ENCODE data around the gene RAB11A. TPM values are rescaled to one million over a fixed set of nuclear protein-coding genes. Genes with fewer than 3 reads are reported as not detected.

Gene RAB11A
- total and polyA plus RNA-seq, 2 experiments from 2014 or later, result 248 to 306 TPM

DNA sequence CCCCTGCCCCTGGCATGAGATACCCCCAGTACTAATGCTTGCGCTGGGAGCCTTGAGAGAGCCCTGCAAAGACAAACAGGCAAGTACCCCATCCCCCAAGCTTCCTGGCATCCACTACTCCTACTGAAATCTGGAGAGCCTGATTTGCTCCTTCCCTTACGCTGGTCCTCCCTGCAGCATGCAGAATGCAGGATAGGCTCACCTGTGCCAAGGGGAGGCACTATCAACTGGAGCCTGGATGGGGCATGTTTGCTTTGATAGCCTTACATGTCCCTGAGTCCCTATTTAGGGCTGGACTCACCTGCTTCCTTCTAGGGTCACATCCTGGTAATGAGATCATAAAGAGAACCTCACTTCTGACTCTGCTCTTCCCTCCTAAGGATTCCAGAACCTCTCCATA is 42.9 kb downstream of the RAB11A start:
- TF ChIP-seq, protein P1, sequence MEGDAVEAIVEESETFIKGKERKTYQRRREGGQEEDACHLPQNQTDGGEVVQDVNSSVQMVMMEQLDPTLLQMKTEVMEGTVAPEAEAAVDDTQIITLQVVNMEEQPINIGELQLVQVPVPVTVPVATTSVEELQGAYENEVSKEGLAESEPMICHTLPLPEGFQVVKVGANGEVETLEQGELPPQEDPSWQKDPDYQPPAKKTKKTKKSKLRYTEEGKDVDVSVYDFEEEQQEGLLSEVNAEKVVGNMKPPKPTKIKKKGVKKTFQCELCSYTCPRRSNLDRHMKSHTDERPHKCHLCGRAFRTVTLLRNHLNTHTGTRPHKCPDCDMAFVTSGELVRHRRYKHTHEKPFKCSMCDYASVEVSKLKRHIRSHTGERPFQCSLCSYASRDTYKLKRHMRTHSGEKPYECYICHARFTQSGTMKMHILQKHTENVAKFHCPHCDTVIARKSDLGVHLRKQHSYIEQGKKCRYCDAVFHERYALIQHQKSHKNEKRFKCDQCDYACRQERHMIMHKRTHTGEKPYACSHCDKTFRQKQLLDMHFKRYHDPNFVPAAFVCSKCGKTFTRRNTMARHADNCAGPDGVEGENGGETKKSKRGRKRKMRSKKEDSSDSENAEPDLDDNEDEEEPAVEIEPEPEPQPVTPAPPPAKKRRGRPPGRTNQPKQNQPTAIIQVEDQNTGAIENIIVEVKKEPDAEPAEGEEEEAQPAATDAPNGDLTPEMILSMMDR (IDR thresholded peaks at IDR 0.05; ENCODE audit: poor library complexity), result no peak
- TF ChIP-seq EZH2 (IDR thresholded peaks at IDR 0.05; ENCODE audit: borderline replicate concordance), result no peak
- no peak for TF ChIP-seq EZH2phosphoT487 (IDR thresholded peaks at IDR 0.05; ENCODE audit: low read depth, severe bottlenecking, unreplicated experiment)
- H3K4me1 ChIP-seq (ENCODE audit: insufficient read depth), result no peaks in the 10 kb centered on the region
- no peak overlapping the region for H3K27ac ChIP-seq
- no peak overlapping the region for H2AFZ ChIP-seq
- no peaks in the 10 kb centered on the region for H3K36me3 ChIP-seq (replicated peaks; ENCODE audit: insufficient read depth, low read depth)
- no peaks in the 10 kb centered on the region for H4K20me1 ChIP-seq (ENCODE audit: insufficient read depth, poor library complexity, severe bottlenecking)
- H3K79me2 ChIP-seq, result no peaks in the 10 kb centered on the region
- no peaks in the 10 kb centered on the region for H3K9me2 ChIP-seq (replicated peaks; ENCODE audit: insufficient read depth)
- no peak overlapping the region for H3K4me2 ChIP-seq
- 100% methylated on average over 2 of the region's 2 CpGs for WGBS (ENCODE audit: low lambda C conversion rate, missing lambda C conversion rate)
- H3K27me3 ChIP-seq, result no peaks in the 10 kb centered on the region
- DNase-seq (ENCODE audit: low spot score), result no peak
- no peaks in the 10 kb centered on the region for H3K9me3 ChIP-seq (ENCODE audit: low read depth)
- H3K4me3 ChIP-seq, result no peak overlapping the region

DNA sequence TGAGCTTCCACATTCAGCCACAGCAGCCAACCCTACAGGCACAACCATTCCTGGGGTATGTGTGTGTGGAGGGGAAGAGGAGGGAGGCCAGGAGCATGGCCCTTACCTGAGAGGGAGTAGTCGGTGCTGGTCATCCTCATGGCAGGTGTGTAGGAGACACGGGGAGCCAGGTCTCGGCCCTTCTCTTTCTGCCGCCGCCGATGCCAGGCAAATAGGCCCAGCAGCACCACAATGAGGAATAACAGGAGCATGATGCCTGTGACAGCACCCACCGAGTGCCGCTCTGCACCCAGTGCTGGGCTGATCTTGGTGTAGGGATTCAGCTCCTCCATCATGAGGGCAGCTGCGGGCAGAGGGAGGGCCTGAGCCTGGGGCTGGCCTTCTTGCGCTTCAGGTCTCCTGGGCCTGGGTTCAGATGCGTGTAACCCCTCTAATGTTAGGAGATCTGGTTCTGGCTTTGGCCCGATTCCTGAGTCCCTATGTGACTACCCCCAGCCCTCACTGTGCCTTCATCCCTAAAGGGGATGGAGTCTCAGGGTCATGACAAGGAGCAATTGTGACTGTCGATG is 44.4 kb downstream of the RAB11A start:
- WGBS (ENCODE audit: low lambda C conversion rate, missing lambda C conversion rate), result 94% methylated on average over 13 of the region's 13 CpGs
- Histone ChIP-seq H3K9me2 (replicated peaks; ENCODE audit: insufficient read depth) (no peaks in the 10 kb centered on the region), H3K36me3 (replicated peaks; ENCODE audit: insufficient read depth, low read depth) (no peaks in the 10 kb centered on the region), H4K20me1 (ENCODE audit: insufficient read depth, poor library complexity, severe bottlenecking) (no peaks in the 10 kb centered on the region), H3K9me3 (ENCODE audit: low read depth) (no peaks in the 10 kb centered on the region), H3K4me1 (ENCODE audit: insufficient read depth) (no peaks in the 10 kb centered on the region), H3K4me3 (no peak overlapping the region), H2AFZ (no peak overlapping the region), H3K4me2 (no peak overlapping the region), H3K27ac (no peak overlapping the region), H3K27me3 (no peaks in the 10 kb centered on the region), H3K79me2 (no peaks in the 10 kb centered on the region)
- no peak for DNase-seq (ENCODE audit: low spot score)
- no peak for TF ChIP-seq EZH2phosphoT487 (IDR thresholded peaks at IDR 0.05; ENCODE audit: low read depth, severe bottlenecking, unreplicated experiment)
- TF ChIP-seq, protein P1 (IDR thresholded peaks at IDR 0.05; ENCODE audit: poor library complexity), result no peak
- no peak for TF ChIP-seq EZH2 (IDR thresholded peaks at IDR 0.05; ENCODE audit: borderline replicate concordance)

DNA sequence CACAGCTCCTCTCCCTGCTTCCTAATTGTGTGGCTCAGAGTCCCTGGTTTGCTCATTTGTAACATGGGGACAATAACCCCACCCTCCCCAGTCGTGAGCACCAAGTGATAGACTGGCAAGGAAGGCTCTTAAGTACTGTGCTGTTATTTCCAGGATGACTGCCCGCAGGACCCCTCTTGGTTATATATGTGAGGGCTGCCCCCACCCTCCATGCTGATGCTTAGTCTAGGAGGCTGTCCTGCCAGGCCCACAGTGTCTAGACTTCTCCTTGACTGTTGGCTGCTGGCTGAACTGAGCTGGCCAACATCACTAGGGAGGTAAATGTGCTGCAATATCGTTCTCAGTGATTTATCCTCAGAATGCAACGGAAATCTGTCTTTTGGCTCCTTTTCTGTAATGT is 45.1 kb downstream of the RAB11A start:
- Histone ChIP-seq H4K20me1 (ENCODE audit: insufficient read depth, poor library complexity, severe bottlenecking) (no peaks in the 10 kb centered on the region), H3K4me1 (ENCODE audit: insufficient read depth) (no peaks in the 10 kb centered on the region), H3K9me2 (replicated peaks; ENCODE audit: insufficient read depth) (no peaks in the 10 kb centered on the region), H3K4me2 (no peak overlapping the region), H3K79me2 (no peaks in the 10 kb centered on the region), H3K27me3 (no peaks in the 10 kb centered on the region), H3K36me3 (replicated peaks; ENCODE audit: insufficient read depth, low read depth) (no peaks in the 10 kb centered on the region), H3K9me3 (ENCODE audit: low read depth) (no peaks in the 10 kb centered on the region), H3K4me3 (no peak overlapping the region), H2AFZ (no peak overlapping the region), H3K27ac (no peak overlapping the region)
- 96% methylated on average over 4 of the region's 4 CpGs for WGBS (ENCODE audit: low lambda C conversion rate, missing lambda C conversion rate)
- TF ChIP-seq, protein P1 (IDR thresholded peaks at IDR 0.05; ENCODE audit: poor library complexity), result no peak
- TF ChIP-seq EZH2 (IDR thresholded peaks at IDR 0.05; ENCODE audit: borderline replicate concordance) (no peak), EZH2phosphoT487 (IDR thresholded peaks at IDR 0.05; ENCODE audit: low read depth, severe bottlenecking, unreplicated experiment) (no peak)
- no peak for DNase-seq (ENCODE audit: low spot score)

Measured in hepatocyte (in vitro differentiated cells).